GM19468 (cell line): ENCODE data around the gene IFNK.
A peak's percentile ranks its signal among the peaks of the same experiment; 100 is the strongest.

Experiments used
- ATAC-seq: cut with Tn5 transposase; IDR thresholded peaks from one replicate; pipeline ENCODE4 v1.9.1; 2021; ENCODE audit warnings: mild to moderate bottlenecking, moderate library complexity, moderate number of reproducible peaks; ENCODE audit not compliant: unreplicated experiment; ENCODE audit errors: extremely low read depth

Gene IFNK

GRCh38 chr9:27569406-27569805 is 45.3 kb downstream of the IFNK start:
- no peak for ATAC-seq

- ATAC-seq: no peak
These were observed 46.9 kb downstream of the IFNK start for GRCh38 chr9:27571011-27571410.

- ATAC-seq: no peak
These were observed 48.0 kb downstream of the IFNK start for GRCh38 chr9:27572061-27572460.

GRCh38 chr9:27572566-27572917 is 48.5 kb downstream of the IFNK start:
- no peak for ATAC-seq

- ATAC-seq: peak; percentile 43
These were observed 49.0 kb downstream of the IFNK start, which contains the start of gene C9orf72 for GRCh38 chr9:27572918-27573633. C9orf72 (minus strand) TSS chr9:27573481; CDS start chr9:27567120, 6,361 bp downstream.

- ATAC-seq: peak; percentile 89
These were observed 49.8 kb downstream of the IFNK start for GRCh38 chr9:27573634-27574590.
